Measurements from ENCODE around the gene KIF5C. TPM values are rescaled to one million over a fixed set of nuclear protein-coding genes. Genes with fewer than 3 reads are reported as not detected.

Gene KIF5C
- 46.5 and 49.1 TPM in 2 replicates for total RNA-seq (2014; rRNA removed; shearing (Covaris generic))
- 37.8 and 45.0 TPM in 2 replicates for polyA plus RNA-seq (2016; fragmentation: Nextera tagmentation; extraction: Ambion mirVana)
- long read RNA-seq, partial matches to known transcripts = 5 of 6 reads
- long read RNA-seq, other reads (novel, unspliced or antisense) = 1 of 6 reads

- peak within 1 kb of the TSS; percentile 92; the same call in 1 of the 2 replicates for H2AFZ ChIP-seq
- 0 out of 2 replicates have a peak, but pooled peaks cover 3% of the 10 kb centered on the region for H3K36me3 ChIP-seq (ENCODE audit: insufficient read depth)
- H3K4me3 ChIP-seq = peak within 1 kb of the TSS; percentile 92
- H3K4me2 ChIP-seq = peak within 1 kb of the TSS; percentile 95
- peaks cover 9% of the 10 kb centered on the region for H3K4me1 Mint-ChIP-seq
- peaks cover 11% of the 10 kb centered on the region; the same call in 1 of the 3 replicates for H3K9me3 Mint-ChIP-seq
- peak within 1 kb of the TSS; percentile 67; the same call in 1 of the 2 replicates for H3K27ac Mint-ChIP-seq
- H3K9me2 ChIP-seq (ENCODE audit: insufficient read depth) = peaks cover 9% of the 10 kb centered on the region
- H3K79me2 ChIP-seq (replicated peaks; ENCODE audit: insufficient read depth) = no peaks in the 10 kb centered on the region; the same call in 1 of the 2 replicates
- no peak within 1 kb of the TSS for H3K27ac ChIP-seq (ENCODE audit: low read depth)
- ATAC-seq (peak; percentile 74), DNase-seq (ENCODE audit: low spot score) (peak; percentile 97)
- H4K20me1 ChIP-seq (replicated peaks; ENCODE audit: insufficient read depth) = peaks cover 18% of the 10 kb centered on the region
- peaks cover 7% of the 10 kb centered on the region for H3K36me3 Mint-ChIP-seq (ENCODE audit: low read depth)
- peaks cover 2% of the 10 kb centered on the region; the same call in 1 of the 2 replicates for H3F3A ChIP-seq (replicated peaks; ENCODE audit: low read depth)
- TF ChIP-seq POLR2AphosphoS5 (IDR thresholded peaks at IDR 0.05; ENCODE audit: low read depth) (peak; percentile 81), STAT1 (IDR thresholded peaks at IDR 0.05; ENCODE audit: unreplicated experiment) (no peak), ZNF114 (CRISPR knock-in tag; IDR thresholded peaks at IDR 0.05) (peak; percentile 82), ETS1 (IDR thresholded peaks at IDR 0.05) (peak; percentile 66), CREB1 (CRISPR knock-in tag; IDR thresholded peaks at IDR 0.05; ENCODE audit: low read depth) (peak; percentile 94)
- peaks cover 17% of the 10 kb centered on the region for H3K27me3 Mint-ChIP-seq (ENCODE audit: insufficient read depth, low read depth, poor library complexity)
- peaks cover 5% of the 10 kb centered on the region for H3K4me1 ChIP-seq (ENCODE audit: insufficient read depth)
- H3K4me3 Mint-ChIP-seq = peak within 1 kb of the TSS; percentile 91
- peaks cover 6% of the 10 kb centered on the region; the same call in 1 of the 2 replicates for H3K27me3 ChIP-seq (ENCODE audit: insufficient read depth)
Observed at GRCh38 chr2:148874868-148875341, at the start of gene KIF5C. Gene KIF5C (plus strand): TSS chr2:148875227. CDS start chr2:148875618, 391 bp downstream.

GRCh38 chr2:148826791-148827190 is 48.2 kb upstream of the KIF5C start:
- Histone ChIP-seq H3K27me3 (ENCODE audit: insufficient read depth) (no peaks in the 10 kb centered on the region), H3F3A (replicated peaks; ENCODE audit: low read depth) (no peaks in the 10 kb centered on the region), H4K20me1 (replicated peaks; ENCODE audit: insufficient read depth) (no peaks in the 10 kb centered on the region), H3K4me3 (no peak overlapping the region), H3K9me2 (ENCODE audit: insufficient read depth) (peaks cover 19% of the 10 kb centered on the region; the same call in 1 of the 2 replicates), H3K4me2 (no peak overlapping the region), H3K27ac (ENCODE audit: low read depth) (no peak overlapping the region), H3K79me2 (replicated peaks; ENCODE audit: insufficient read depth) (no peaks in the 10 kb centered on the region), H3K4me1 (ENCODE audit: insufficient read depth) (peaks cover 11% of the 10 kb centered on the region; the same call in 1 of the 2 replicates), H2AFZ (no peak overlapping the region), H3K36me3 (ENCODE audit: insufficient read depth) (0 out of 2 replicates have a peak, but pooled peaks cover 5% of the 10 kb centered on the region)
- Mint-ChIP-seq H3K27ac (no peak overlapping the region), H3K36me3 (ENCODE audit: low read depth) (no peaks in the 10 kb centered on the region; the same call in 2 of the 3 replicates), H3K27me3 (ENCODE audit: insufficient read depth, low read depth, poor library complexity) (peaks cover 4% of the 10 kb centered on the region), H3K4me3 (no peak overlapping the region), H3K9me3 (peaks cover 5% of the 10 kb centered on the region), H3K4me1 (peaks cover 11% of the 10 kb centered on the region)
- DNase-seq (ENCODE audit: low spot score) (no peak), ATAC-seq (no peak)
- TF ChIP-seq ETS1 (IDR thresholded peaks at IDR 0.05) = no peak
- no peak for TF ChIP-seq ZNF331 (CRISPR knock-in tag; IDR thresholded peaks at IDR 0.05; ENCODE audit: low read depth)
- no peak for TF ChIP-seq JUNB (IDR thresholded peaks at IDR 0.05; ENCODE audit: unreplicated experiment)
- TF ChIP-seq REST (IDR thresholded peaks at IDR 0.05; ENCODE audit: unreplicated experiment) = no peak

All from GM23338 (cell line).